GM10266 (cell line): ENCODE data around the gene UVSSA.

Experiments
- DNase-seq: peaks from one replicate; pipeline ENCODE4 v3.0.0; 2012; ENCODE audit errors: extremely low spot score
- TF ChIP-seq, protein P1 (sequence below): IDR thresholded peaks from 2 replicates; pipeline ENCODE4 v1.5.1; 2012; ENCODE audit warnings: mild to moderate bottlenecking, low read depth; ENCODE audit not compliant: control insufficient read depth, insufficient read depth; ENCODE audit errors: missing control alignments

The UVSSA gene

DNA sequence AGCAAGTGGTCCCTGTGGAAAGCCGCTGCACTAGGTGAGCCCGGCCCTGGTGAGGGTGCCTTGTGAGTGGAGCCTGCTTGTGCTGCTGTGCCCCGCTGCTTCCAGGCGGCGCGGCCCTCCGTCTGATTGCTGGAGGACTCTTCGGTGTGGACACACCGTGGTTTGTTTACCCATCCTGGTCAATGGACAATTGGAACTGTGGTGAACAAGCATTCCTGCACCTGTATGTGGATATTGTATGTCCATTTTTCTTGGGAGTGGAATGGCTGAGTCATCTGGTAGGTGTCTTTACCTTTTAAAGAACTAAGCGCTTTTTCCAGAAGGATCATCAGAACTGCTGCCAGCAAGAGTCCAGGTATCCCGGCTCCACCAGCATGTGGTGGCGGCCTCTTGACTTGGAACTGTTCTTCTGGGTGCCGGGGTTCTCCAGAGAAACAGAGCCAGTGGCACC lies 41.7 kb upstream of the UVSSA start:
- DNase-seq: no peak
- TF ChIP-seq, protein P1, sequence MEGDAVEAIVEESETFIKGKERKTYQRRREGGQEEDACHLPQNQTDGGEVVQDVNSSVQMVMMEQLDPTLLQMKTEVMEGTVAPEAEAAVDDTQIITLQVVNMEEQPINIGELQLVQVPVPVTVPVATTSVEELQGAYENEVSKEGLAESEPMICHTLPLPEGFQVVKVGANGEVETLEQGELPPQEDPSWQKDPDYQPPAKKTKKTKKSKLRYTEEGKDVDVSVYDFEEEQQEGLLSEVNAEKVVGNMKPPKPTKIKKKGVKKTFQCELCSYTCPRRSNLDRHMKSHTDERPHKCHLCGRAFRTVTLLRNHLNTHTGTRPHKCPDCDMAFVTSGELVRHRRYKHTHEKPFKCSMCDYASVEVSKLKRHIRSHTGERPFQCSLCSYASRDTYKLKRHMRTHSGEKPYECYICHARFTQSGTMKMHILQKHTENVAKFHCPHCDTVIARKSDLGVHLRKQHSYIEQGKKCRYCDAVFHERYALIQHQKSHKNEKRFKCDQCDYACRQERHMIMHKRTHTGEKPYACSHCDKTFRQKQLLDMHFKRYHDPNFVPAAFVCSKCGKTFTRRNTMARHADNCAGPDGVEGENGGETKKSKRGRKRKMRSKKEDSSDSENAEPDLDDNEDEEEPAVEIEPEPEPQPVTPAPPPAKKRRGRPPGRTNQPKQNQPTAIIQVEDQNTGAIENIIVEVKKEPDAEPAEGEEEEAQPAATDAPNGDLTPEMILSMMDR: no peak

GRCh38 chr4:1305781-1306455 lies 41.1 kb upstream of the UVSSA start:
- DNase-seq: no peak
- TF ChIP-seq, protein P1: no peak

DNA sequence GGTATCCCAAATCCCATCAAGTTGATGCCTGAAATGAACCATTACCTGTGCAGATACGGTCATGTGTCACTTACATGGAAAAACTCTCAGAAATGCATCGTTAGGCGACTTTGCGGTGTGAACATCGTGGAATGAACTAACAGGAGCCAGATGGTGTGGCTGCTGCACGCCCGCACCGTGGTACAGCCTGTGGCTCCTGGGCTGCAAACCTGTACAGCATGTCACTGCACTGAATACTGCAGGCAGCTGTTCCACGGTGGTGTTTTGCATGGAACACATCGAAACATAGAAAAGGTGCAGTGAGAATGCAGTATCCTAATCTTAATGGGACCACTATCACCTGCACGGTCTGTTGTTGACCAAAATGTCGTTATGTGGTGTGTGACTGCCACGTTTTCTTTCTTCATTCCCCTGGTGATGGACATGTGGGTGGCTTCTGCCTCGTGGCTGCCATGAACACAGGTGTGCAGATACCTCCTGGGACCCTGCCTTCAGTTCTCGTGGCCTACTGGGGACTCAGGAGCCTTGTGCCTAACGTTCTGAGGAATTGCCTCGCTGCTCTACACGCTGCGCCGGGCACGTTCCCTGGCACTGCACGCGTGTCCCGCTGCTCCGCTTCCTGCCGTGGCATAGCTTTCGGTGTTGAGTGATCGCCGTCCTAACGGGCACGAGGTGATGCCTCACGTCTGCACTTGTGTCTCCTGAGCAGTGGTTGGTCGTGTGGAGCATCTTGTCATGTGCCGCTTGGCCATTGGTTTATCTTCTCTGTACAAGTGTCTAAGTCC lies 38.9 kb upstream of the UVSSA start:
- DNase-seq: no peak
- TF ChIP-seq, protein P1: no peak

DNA sequence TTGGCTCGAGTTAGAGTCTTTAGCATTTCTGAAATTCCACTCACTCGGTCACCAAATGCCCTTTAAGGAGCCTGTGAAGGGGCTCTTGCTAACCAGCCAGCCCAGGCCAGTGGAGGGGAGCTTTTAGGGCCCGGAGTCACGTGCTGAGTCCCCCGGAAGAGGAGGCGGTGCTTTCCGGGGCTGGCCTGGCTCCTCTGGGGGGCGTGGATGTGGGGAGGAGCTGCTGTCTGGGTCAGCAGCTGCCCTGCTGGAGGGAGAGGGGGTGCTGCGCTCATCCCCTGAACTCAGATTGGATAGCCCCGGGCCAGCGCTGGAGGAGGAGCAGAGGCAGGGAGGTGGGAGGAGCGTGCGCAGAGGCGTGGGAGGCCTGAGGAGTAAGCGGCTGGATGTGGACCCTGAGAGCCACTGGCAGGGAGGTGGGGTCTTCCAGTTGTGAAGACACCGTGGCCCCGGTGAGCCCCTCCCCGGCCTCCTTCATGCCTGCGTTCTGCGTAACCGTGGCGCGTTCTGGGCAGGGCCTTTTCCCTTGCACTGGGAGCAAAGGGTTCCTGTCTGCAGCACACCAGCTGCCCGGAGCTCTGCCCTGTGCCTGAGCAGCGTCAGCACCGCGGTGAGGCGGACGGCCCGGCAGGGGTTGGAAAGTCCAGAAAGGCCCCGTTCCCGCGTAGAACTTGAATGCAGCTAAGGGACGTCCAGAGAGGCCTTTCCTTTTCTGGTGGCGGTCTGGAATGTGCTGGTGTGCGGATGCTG lies 37.6 kb upstream of the UVSSA start:
- DNase-seq: peak; percentile 91
- TF ChIP-seq, protein P1: no peak

- no peak for DNase-seq
- TF ChIP-seq, protein P1: no peak
Measured at GRCh38 chr4:1310031-1310795, 36.8 kb upstream of the UVSSA start.

DNA sequence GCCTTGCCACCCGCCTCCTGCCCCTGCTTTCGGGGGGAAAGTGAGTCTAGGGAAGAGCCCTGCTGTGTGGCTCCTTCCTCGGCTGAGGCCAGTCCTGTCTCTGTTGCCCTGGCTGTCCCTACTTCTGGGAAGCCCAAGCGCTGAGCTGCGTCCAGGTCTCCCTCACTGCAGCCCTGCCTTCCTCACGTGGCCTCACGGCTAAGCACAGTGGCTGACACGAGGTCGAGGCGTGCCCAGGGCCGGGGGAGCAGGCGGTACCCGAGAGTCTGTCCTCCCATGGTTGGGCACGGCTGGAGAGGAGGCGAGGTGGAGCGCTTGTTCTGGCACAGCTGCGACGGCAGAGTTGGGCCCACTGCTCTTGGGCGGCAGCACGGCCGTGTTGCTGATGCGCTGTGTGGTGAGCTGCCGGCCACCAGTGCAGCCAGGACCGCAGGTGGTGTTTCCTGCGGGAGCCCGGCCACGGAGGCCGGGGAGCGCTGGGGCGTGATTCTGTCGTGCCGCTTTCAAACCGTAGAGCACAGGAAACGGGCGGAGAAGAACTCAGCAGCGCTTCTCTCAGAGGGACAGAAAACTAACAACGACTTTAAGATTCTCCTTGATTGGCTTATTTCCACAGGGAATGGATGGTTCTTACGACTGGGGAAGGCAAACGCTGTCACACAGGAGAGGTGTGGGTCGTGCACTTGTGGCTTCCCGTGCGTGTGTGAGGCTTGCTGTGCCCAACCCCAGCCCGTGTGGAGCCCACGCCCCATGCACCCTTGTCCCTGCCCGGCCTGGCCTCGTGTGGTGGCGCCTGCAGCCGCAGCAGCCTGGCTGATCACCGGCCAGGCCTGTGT lies 36.0 kb upstream of the UVSSA start:
- TF ChIP-seq, protein P1: no peak

More for the DNA sequence above, 36.0 kb upstream of the UVSSA start:
- DNase-seq: no peak
